ENCODE measurements around the gene PEAK1.

Gene PEAK1

DNA sequence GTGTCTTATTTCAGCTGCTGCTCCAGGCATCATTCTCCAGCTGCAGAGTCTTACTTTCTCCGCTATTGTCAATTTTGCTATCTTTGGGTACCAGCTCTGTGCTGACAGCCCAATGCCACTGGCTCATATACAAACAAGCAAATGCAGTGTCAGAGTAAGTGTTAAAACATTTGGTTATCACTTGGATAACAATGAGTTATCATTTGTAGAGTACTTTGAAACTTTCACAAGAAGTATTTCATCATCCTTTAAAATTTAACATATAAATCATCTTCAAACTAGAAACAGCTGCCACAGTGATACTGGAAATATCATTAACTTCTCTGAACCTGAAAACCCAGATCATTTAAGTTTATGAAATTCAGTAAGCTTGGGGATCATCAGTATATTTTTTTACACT is 362.8 kb downstream of the PEAK1 start:
- H3K9me3 ChIP-seq (ENCODE audit: control insufficient read depth, low read length): no peaks in the 10 kb centered on the region
- no peak overlapping the region for H2BK5ac ChIP-seq (ENCODE audit: low read depth, low read length, poor library complexity, severe bottlenecking)
- peaks cover 6% of the 10 kb centered on the region for H3K4me1 ChIP-seq (ENCODE audit: control insufficient read depth, insufficient read depth, low read depth, low read length)
- no peak overlapping the region for H2BK12ac ChIP-seq (ENCODE audit: low read length in 2 of 2)
- WGBS: 100% methylated on average over 1 of the region's 1 CpG
- no peak overlapping the region for H3K4me2 ChIP-seq (ENCODE audit: low read length, poor library complexity, severe bottlenecking)
- H3K18ac ChIP-seq (ENCODE audit: low read depth in 1 of 2, low read length in 2 of 2): no peak overlapping the region
- H3K14ac ChIP-seq (ENCODE audit: low read length in 2 of 2): no peak overlapping the region
- no peak for DNase-seq
- H3K27me3 ChIP-seq (ENCODE audit: control insufficient read depth in 1 of 2, insufficient read depth in 1 of 2, low read length in 2 of 2): no peaks in the 10 kb centered on the region
- H2AK5ac ChIP-seq (ENCODE audit: low read length, severe bottlenecking): no peak overlapping the region
- H2AFZ ChIP-seq (ENCODE audit: low read depth, low read length): no peak overlapping the region
- no peak overlapping the region for H3K4ac ChIP-seq (ENCODE audit: low read depth in 1 of 2, low read length in 2 of 2)
- peaks cover 5 to 39% of the 10 kb centered on the region in 2 experiments for H3K36me3 ChIP-seq (ENCODE audit: control insufficient read depth in 1 of 2, insufficient read depth in 2 of 2, low read depth in 1 of 2, low read length in 2 of 2)
- no peak overlapping the region for H3K23ac ChIP-seq (ENCODE audit: low read length in 2 of 2)
- peaks cover 28% of the 10 kb centered on the region for H3K79me1 ChIP-seq (replicated peaks; ENCODE audit: low read length, poor library complexity, severe bottlenecking)
- no peak overlapping the region for H4K8ac ChIP-seq (ENCODE audit: low read length)
- no peak overlapping the region for H3K27ac ChIP-seq (ENCODE audit: low read length, poor library complexity, severe bottlenecking)
- H3K9ac ChIP-seq (ENCODE audit: low read length): no peak overlapping the region
- H4K91ac ChIP-seq (ENCODE audit: low read length): no peak overlapping the region
- H2BK15ac ChIP-seq (ENCODE audit: low read depth, poor library complexity, severe bottlenecking): no peak overlapping the region
- no peak overlapping the region for H3K4me3 ChIP-seq (ENCODE audit: insufficient read depth in 1 of 2, low read depth in 1 of 2, low read length in 2 of 2)
- H2BK120ac ChIP-seq (ENCODE audit: low read depth, low read length): no peak overlapping the region

DNA sequence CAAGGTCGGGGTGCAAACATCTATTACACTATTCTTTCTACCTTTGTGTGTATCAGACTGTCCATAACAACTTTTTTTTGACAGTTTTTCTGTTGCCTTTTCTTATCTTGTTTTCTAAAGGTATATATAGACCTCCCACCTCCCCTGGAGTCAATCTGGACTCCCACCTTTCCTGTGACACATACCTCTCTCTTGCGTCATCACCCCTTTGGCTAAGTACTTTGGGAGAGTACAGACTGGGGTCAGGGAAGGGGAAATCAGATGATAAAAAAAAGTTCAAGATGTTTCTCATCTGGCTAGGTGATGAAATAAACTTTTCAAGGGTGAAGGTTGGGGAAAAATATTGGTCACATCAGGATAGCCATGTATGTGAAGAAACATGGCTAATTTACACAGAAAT is 366.2 kb downstream of the PEAK1 start:
- H3K27me3 ChIP-seq (ENCODE audit: control insufficient read depth in 1 of 2, insufficient read depth in 1 of 2, low read length in 2 of 2): no peaks in the 10 kb centered on the region
- H3K23ac ChIP-seq (ENCODE audit: low read length in 2 of 2): no peak overlapping the region
- H3K4ac ChIP-seq (ENCODE audit: low read depth in 1 of 2, low read length in 2 of 2): no peak overlapping the region
- no peak overlapping the region for H2BK12ac ChIP-seq (ENCODE audit: low read length in 2 of 2)
- no peak overlapping the region for H3K4me2 ChIP-seq (ENCODE audit: low read length, poor library complexity, severe bottlenecking)
- no peaks in the 10 kb centered on the region for H3K9me3 ChIP-seq (ENCODE audit: control insufficient read depth, low read length)
- H2BK15ac ChIP-seq (ENCODE audit: low read depth, poor library complexity, severe bottlenecking): no peak overlapping the region
- H4K91ac ChIP-seq (ENCODE audit: low read length): no peak overlapping the region
- no peak overlapping the region for H3K14ac ChIP-seq (ENCODE audit: low read length in 2 of 2)
- no peak overlapping the region for H3K9ac ChIP-seq (ENCODE audit: low read length)
- peaks cover 1% of the 10 kb centered on the region for H3K4me1 ChIP-seq (ENCODE audit: control insufficient read depth, insufficient read depth, low read depth, low read length)
- no peak overlapping the region for H3K4me3 ChIP-seq (ENCODE audit: insufficient read depth in 1 of 2, low read depth in 1 of 2, low read length in 2 of 2)
- H2BK5ac ChIP-seq (ENCODE audit: low read depth, low read length, poor library complexity, severe bottlenecking): no peak overlapping the region
- H2BK120ac ChIP-seq (ENCODE audit: low read depth, low read length): no peak overlapping the region
- peaks cover 36% of the 10 kb centered on the region for H3K79me1 ChIP-seq (replicated peaks; ENCODE audit: low read length, poor library complexity, severe bottlenecking)
- no peak overlapping the region for H2AK5ac ChIP-seq (ENCODE audit: low read length, severe bottlenecking)
- H3K27ac ChIP-seq (ENCODE audit: low read length, poor library complexity, severe bottlenecking): no peak overlapping the region
- DNase-seq: no peak
- no peak overlapping the region for H2AFZ ChIP-seq (ENCODE audit: low read depth, low read length)
- no peak overlapping the region for H3K18ac ChIP-seq (ENCODE audit: low read depth in 1 of 2, low read length in 2 of 2)
- WGBS: 100% methylated on average over 1 of the region's 2 CpGs
- peaks cover 7 to 71% of the 10 kb centered on the region in 2 experiments for H3K36me3 ChIP-seq (ENCODE audit: control insufficient read depth in 1 of 2, insufficient read depth in 2 of 2, low read depth in 1 of 2, low read length in 2 of 2)
- H4K8ac ChIP-seq (ENCODE audit: low read length): no peak overlapping the region

DNA sequence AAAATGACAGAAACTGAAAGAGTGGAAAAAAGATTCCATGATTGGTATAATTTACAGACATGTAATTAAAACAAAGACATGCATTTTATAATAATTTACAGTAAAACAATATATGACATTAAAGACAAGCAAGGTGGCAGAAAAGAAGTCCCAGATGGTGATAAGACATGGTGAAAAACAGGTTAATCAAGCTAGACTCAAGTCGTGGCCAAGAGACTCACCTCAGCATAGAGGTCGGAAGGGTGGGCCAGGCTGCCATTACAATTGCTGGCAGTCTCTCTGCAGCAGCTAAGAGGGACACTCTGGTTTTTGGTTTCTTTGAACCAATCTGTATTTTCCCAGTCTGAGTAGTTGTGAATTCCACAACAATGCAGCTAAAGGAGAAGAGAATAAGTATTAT is 367.3 kb downstream of the PEAK1 start:
- no peak overlapping the region for H2BK12ac ChIP-seq (ENCODE audit: low read length in 2 of 2)
- DNase-seq: no peak
- 84% methylated on average over 2 of the region's 2 CpGs for WGBS
- H3K4ac ChIP-seq (ENCODE audit: low read depth in 1 of 2, low read length in 2 of 2): no peak overlapping the region
- no peak overlapping the region for H2BK5ac ChIP-seq (ENCODE audit: low read depth, low read length, poor library complexity, severe bottlenecking)
- H3K4me3 ChIP-seq (ENCODE audit: insufficient read depth in 1 of 2, low read depth in 1 of 2, low read length in 2 of 2): no peak overlapping the region
- no peak overlapping the region for H2AFZ ChIP-seq (ENCODE audit: low read depth, low read length)
- H3K27ac ChIP-seq (ENCODE audit: low read length, poor library complexity, severe bottlenecking): no peak overlapping the region
- no peak overlapping the region for H3K23ac ChIP-seq (ENCODE audit: low read length in 2 of 2)
- H3K27me3 ChIP-seq (ENCODE audit: control insufficient read depth in 1 of 2, insufficient read depth in 1 of 2, low read length in 2 of 2): no peaks in the 10 kb centered on the region
- H3K14ac ChIP-seq (ENCODE audit: low read length in 2 of 2): no peak overlapping the region
- H3K79me1 ChIP-seq (replicated peaks; ENCODE audit: low read length, poor library complexity, severe bottlenecking): peaks cover 31% of the 10 kb centered on the region
- H3K4me2 ChIP-seq (ENCODE audit: low read length, poor library complexity, severe bottlenecking): no peak overlapping the region
- H2BK120ac ChIP-seq (ENCODE audit: low read depth, low read length): no peak overlapping the region
- H3K9ac ChIP-seq (ENCODE audit: low read length): no peak overlapping the region
- H3K4me1 ChIP-seq (ENCODE audit: control insufficient read depth, insufficient read depth, low read depth, low read length): peaks cover under 1% of the 10 kb centered on the region
- H3K18ac ChIP-seq (ENCODE audit: low read depth in 1 of 2, low read length in 2 of 2): no peak overlapping the region
- H3K9me3 ChIP-seq (ENCODE audit: control insufficient read depth, low read length): no peaks in the 10 kb centered on the region
- peaks cover 7 to 74% of the 10 kb centered on the region in 2 experiments for H3K36me3 ChIP-seq (ENCODE audit: control insufficient read depth in 1 of 2, insufficient read depth in 2 of 2, low read depth in 1 of 2, low read length in 2 of 2)
- H2AK5ac ChIP-seq (ENCODE audit: low read length, severe bottlenecking): no peak overlapping the region
- no peak overlapping the region for H4K91ac ChIP-seq (ENCODE audit: low read length)
- no peak overlapping the region for H4K8ac ChIP-seq (ENCODE audit: low read length)
- H2BK15ac ChIP-seq (ENCODE audit: low read depth, poor library complexity, severe bottlenecking): no peak overlapping the region

All from mesenchymal stem cell (in vitro differentiated cells and primary cell).